ENCODE measurements around the gene EFCC1. TPM values are rescaled to one million over a fixed set of nuclear protein-coding genes. Genes with fewer than 3 reads are reported as not detected.

Gene EFCC1
- total RNA-seq, 8 experiments from 2014 or later = 0.09 to 10.5 (median 0.29) TPM; not detected in 1

Other genes starting within 250 kb of the EFCC1 start
- gene ACAD9, start 121.7 kb upstream of the EFCC1 start, total RNA-seq = 10 to 100 TPM; 19.3 to 63.3 (median 29.6) TPM
- gene CFAP92, start 7.2 kb upstream of the EFCC1 start, total RNA-seq = 1 to 10 TPM in 5 of 8 experiments, under 1 TPM in 3; 0.46 to 9.0 (median 1.4) TPM
- not detected for gene GP9, start 59.5 kb downstream of the EFCC1 start, total RNA-seq
- 10 to 100 TPM in 1 of 8 experiments, 1 to 10 TPM in 7; 1.4 to 17.6 (median 3.3) TPM for gene RAB43, start 120.5 kb downstream of the EFCC1 start, total RNA-seq
- gene ISY1, start 159.8 kb downstream of the EFCC1 start, total RNA-seq = 10 to 100 TPM; 12.4 to 25.3 (median 15.6) TPM
- 100 to 1,000 TPM; 212 to 375 (median 304) TPM for gene CNBP, start 182.6 kb downstream of the EFCC1 start, total RNA-seq
- gene COPG1, start 248.3 kb downstream of the EFCC1 start, total RNA-seq = 100 to 1,000 TPM in 7 of 8 experiments, 10 to 100 TPM in 1; 98.3 to 201 (median 160) TPM

Measured in motor neuron (in vitro differentiated cells).